ENCODE results near the gene GPR55.

- TF ChIP-seq, protein P1, sequence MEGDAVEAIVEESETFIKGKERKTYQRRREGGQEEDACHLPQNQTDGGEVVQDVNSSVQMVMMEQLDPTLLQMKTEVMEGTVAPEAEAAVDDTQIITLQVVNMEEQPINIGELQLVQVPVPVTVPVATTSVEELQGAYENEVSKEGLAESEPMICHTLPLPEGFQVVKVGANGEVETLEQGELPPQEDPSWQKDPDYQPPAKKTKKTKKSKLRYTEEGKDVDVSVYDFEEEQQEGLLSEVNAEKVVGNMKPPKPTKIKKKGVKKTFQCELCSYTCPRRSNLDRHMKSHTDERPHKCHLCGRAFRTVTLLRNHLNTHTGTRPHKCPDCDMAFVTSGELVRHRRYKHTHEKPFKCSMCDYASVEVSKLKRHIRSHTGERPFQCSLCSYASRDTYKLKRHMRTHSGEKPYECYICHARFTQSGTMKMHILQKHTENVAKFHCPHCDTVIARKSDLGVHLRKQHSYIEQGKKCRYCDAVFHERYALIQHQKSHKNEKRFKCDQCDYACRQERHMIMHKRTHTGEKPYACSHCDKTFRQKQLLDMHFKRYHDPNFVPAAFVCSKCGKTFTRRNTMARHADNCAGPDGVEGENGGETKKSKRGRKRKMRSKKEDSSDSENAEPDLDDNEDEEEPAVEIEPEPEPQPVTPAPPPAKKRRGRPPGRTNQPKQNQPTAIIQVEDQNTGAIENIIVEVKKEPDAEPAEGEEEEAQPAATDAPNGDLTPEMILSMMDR (conservative IDR thresholded peaks at IDR 0.05; ENCODE audit: low read depth, low read length) = no peak
- TF ChIP-seq EZH2 (IDR thresholded peaks at IDR 0.05; ENCODE audit: low read length, unreplicated experiment) = no peak
Observed at GRCh38 chr2:230881840-230882239, 43.2 kb downstream of the GPR55 start.
